HG03280 (cell line): ENCODE measurements around the gene PSORS1C2.
"Not testable (repeated sequence)": the region's sequence is repeated elsewhere in the genome, so short reads cannot be mapped to it uniquely, and the experiment has no call there.

Experiments
- ATAC-seq: cut with Tn5 transposase; IDR thresholded peaks from one replicate; pipeline ENCODE4 v1.9.1; 2021; ENCODE audit warnings: mild to moderate bottlenecking, moderate library complexity; ENCODE audit not compliant: unreplicated experiment

Gene PSORS1C2

DNA sequence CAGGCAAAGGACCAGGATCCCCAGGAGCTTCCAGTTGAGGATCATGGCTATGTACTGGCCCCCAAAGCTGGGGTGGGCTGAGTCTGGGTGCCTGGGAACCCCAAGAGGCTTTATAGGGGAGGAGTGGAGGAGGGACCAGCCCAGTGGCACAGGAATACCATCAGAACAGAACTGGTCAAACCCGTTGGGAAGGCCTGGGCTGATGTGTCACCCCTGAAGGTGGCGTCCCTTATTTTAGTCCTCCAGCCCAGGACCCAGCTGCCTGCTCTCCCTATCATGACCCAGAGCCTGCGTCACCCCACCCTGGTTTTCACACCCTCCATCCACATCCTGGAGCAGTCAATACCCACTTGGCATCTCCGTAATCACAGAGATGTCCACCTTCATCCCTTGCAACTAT, at the start of gene PSORS1C2:
TSS of gene PSORS1C2 (minus strand) at position 85 of the 400 bp plus-strand sequence. CDS start at position 45, 40 bp downstream.
- ATAC-seq = no peak

DNA sequence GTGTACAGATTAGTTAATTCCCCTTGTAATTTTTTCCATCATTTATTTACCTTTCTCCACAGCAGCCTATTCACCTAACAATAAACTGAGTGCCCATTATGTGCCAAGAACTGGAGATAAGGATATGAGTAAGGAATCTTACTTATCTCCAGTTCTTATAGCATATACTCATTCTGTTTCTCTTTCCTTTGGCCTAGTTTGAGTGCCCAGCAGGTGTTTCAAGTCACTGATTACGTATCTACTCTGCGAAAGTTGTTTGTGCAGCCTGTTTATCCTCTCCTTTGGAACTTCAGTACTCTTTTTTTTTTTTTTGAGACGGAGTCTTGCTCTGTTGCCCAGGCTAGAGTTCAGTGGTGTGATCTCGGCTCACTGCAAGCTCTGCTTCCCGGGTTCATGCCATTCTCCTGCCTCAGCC, 48.9 kb upstream of the PSORS1C2 start:
- no peak for ATAC-seq

DNA sequence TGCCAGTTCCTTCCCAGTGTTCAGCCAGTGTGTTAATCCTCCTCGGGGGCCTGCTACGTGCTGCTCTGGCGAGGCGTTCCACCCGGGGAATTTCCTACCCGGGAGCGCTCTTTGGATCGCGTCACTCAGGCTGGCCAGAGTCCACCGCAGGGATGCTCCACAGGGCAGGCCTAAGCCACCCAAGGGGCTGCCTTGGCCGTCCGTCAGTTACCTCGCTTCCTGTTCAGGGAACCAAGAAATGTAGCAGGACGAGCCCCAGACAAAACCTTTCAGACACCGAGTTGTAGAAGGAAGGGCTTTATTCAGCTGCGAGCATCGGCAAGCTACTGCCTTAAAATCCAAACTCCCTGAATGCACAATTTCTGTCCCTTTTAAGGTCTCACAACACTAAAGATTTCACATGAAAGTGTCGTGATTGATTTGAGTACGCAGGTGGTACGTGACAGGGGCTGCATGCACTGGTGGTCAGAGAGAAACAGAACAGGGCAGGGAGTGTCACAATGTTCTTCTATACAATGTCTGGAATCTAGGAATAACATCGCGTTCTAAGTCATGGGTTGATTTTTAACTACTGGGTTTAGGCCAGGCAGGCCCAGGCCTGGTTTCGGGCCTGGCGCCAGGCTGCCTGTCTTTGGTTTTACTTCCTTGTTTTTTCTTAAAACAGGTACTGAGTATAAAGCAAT, 47.3 kb upstream of the PSORS1C2 start:
- ATAC-seq = no peak

- not testable (repeated sequence) for ATAC-seq
Observed at GRCh38 chr6:31185695-31186051, 46.8 kb upstream of the PSORS1C2 start.

- not testable (repeated sequence) for ATAC-seq
Observed at GRCh38 chr6:31183859-31184258, 45.0 kb upstream of the PSORS1C2 start.

GRCh38 chr6:31183287-31183686, 44.4 kb upstream of the PSORS1C2 start:
- not testable (repeated sequence) for ATAC-seq

GRCh38 chr6:31180500-31180899, 41.6 kb upstream of the PSORS1C2 start:
- no peak for ATAC-seq

GRCh38 chr6:31179896-31180295, 41.0 kb upstream of the PSORS1C2 start:
- no peak for ATAC-seq

DNA sequence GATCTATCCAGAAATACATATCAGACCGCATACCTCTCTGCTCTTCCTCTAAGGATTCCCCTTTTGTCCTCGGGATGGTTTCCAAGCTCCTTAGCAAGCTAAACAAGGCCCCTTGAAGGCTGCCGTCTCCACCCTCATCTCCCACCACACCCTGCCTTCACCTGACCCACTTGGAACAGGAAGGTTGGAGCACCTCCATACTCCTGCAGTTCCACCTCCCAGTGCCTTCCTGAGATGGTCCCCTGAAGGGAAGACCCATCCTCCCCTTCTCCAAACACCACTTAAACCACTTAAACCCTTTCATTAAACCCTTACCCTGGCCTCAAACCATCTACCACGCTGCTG, 40.1 kb upstream of the PSORS1C2 start:
- no peak for ATAC-seq

GRCh38 chr6:31178143-31179041, 39.5 kb upstream of the PSORS1C2 start:
- ATAC-seq = no peak

- ATAC-seq = no peak
Observed at GRCh38 chr6:31175971-31176370, 37.1 kb upstream of the PSORS1C2 start.

DNA sequence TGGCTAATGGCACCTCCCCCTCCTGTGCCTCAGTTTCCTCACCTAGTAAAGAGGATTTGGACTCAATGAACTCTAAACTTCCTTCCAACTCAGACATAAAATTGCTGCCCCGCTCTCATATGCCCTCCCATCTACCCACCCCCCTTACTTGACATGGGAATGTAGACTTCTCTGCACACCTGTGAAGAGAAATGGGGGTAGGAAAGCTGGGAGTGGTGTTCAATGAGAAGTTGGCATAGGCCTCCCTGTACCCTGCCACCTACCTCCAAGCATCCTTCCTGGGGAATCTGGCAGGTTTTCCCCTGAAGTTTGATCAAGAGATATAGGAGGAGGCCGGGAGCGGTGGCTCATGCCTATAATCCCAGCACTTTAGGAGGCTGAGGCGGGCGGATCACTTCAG, 35.5 kb upstream of the PSORS1C2 start:
- ATAC-seq = no peak

DNA sequence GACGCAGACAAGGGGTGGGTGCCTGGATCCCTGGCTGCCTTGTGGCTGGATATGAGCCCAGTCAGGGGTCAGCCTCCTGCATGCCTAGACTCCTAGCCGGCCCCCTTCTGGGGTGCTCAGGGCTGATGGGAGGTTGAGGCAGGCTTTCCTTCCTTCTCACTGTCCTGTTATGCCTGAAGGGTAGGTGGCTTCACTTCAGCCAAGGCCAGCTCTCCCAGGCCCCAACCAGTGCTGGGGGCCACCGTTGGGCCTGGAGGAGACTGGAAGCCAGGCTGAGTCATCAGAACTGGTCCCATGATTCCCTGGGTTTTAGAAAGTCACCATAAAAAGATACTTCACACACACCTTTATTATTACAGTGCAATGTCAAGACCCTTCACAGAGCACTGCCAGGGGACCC, 34.5 kb upstream of the PSORS1C2 start:
- no peak for ATAC-seq

- ATAC-seq = no peak
Observed at GRCh38 chr6:31172973-31173384, 34.1 kb upstream of the PSORS1C2 start.

DNA sequence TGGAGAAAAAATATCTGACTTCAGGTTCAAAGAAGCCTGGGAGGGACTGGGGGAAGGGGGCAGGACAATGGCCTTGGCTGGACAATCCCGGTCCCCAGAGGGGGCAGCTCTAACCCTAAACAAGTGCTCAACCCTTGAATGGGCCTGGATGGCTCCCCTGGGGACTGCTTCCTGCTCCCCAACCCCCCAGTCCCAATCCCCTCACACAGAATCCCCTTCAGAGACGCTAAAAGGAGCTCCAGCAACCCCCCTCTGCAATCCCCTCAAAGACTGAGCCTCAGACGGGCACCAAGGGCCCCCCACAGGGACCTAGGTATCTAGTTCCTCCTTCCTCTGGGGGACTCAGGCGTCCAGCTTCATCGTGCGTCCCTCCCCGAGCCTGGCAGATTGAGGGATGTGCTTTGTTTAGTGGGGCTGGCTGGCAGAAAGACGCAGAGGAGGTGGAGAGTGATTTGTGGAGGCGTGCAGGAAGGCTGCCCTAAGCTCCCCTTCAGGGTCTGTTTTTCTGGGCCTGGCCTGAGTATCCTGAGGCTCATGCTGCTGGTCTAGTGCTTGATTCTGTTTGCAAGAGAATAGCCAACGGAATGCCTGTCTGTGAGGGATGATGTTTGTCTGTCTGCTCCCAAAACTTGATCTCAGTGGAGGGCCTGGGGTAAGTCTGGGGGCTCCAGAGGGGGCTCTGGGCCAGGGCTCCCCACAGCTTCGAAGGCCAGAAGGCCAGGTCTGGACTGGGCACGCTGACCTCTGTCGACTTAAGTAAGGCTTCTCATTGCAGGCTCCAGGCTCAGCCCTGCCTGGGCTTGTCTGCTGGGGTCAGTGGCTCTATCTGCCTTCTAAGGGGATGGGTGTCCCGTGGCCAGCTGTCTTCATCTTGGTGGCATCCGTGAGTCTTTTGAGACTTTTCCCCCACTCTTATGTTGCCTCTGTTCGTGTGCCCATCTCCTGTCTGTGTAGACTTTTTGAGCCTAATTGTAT, 33.4 kb upstream of the PSORS1C2 start:
- no peak for ATAC-seq

DNA sequence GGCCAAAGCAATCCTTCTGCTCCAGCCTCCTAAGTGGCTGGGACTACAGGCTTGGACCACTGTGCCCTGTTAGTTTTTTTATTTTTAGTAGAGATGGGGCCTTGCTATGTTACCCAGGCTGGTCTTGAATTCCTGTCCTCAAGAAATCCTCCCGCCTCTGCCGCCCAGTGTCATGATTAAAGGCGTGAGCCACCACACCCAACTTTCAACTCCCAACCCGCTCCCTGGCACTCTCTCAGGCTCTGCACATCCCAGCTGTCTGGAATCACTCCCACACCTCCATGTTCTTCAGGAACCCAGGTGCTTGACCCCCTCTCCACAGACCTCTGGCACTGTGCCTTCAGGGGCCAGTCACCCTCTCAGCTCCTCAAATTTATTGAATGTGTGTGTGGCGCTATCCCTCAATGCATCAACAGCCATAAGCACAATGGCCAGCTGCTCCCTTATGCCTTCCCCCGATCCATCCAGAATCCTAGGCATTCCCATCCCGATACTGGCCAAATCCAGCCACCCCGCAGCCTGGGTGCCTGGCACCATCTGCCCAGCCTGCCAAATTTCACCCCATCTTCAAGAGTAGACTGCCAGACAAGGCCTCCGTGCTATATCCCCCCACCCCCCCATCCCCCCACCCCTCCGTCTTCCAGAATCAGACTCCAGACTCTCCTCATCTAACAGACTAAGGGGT, 32.3 kb upstream of the PSORS1C2 start:
- ATAC-seq = no peak

GRCh38 chr6:31170600-31170881, 31.7 kb upstream of the PSORS1C2 start, which contains the start of gene POU5F1:
Gene POU5F1 (minus strand): TSS chr6:31170682. CDS start chr6:31170620, 62 bp downstream.
- ATAC-seq = no peak

GRCh38 chr6:31169858-31170599, 31.2 kb upstream of the PSORS1C2 start:
- ATAC-seq = not testable (repeated sequence)

GRCh38 chr6:31169123-31169857, 30.4 kb upstream of the PSORS1C2 start:
- ATAC-seq = no peak
